Aorta (tissue), 5 donors: ENCODE data around the gene HSPB7. TPM values are rescaled to one million over a fixed set of nuclear protein-coding genes. Genes with fewer than 3 reads are reported as not detected.
"Not testable (repeated sequence)": the region's sequence is repeated elsewhere in the genome, so short reads cannot be mapped to it uniquely, and the experiment has no call there.

ENCODE experiments used
- ATAC-seq: fragments of 200-7000 bp; cut with Tn5 transposase; one replicate; pipeline ENCODE4 v1.9.1; 2022; ENCODE audit warnings: moderate library complexity; ENCODE audit not compliant: low FRiP score
- DNase-seq, 2 donors: peaks; one replicate each; pipeline ENCODE4 v3.0.0-alpha.2; 2020
- H3K27ac ChIP-seq, 2 donors: one replicate each; pipeline ENCODE4 v1.5.1; 2013; ENCODE audit warnings: low read length in 2 of 2, mild to moderate bottlenecking in 2 of 2, moderate library complexity in 2 of 2, control low read depth in 1 of 2, inconsistent platforms in 1 of 2, low read depth in 1 of 2
- H3K27me3 ChIP-seq, 2 donors: one replicate each; pipeline ENCODE4 v1.6.1; 2013; ENCODE audit warnings: control low read depth in 1 of 2, low read length in 1 of 2, mild to moderate bottlenecking in 1 of 2, moderate library complexity in 1 of 2; ENCODE audit not compliant: insufficient read depth in 2 of 2, control insufficient read depth in 1 of 2
- H3K36me3 ChIP-seq, 2 donors: one replicate each; pipeline ENCODE4 v1.6.1; 2013; ENCODE audit warnings: control low read depth in 1 of 2, low read length in 1 of 2, mild to moderate bottlenecking in 1 of 2; ENCODE audit not compliant: insufficient read depth in 2 of 2, control insufficient read depth in 1 of 2
- H3K4me1 ChIP-seq, 2 donors: one replicate each; pipeline ENCODE4 v1.6.1; 2013; ENCODE audit warnings: low read length in 2 of 2, control low read depth in 1 of 2, mild to moderate bottlenecking in 1 of 2, moderate library complexity in 1 of 2; ENCODE audit not compliant: insufficient read depth in 2 of 2, control insufficient read depth in 1 of 2
- H3K4me3 ChIP-seq, 2 donors: one replicate each; pipeline ENCODE4 v1.5.1; 2013; ENCODE audit warnings: low read length in 2 of 2, control low read depth in 1 of 2, mild to moderate bottlenecking in 1 of 2
- H3K9me3 ChIP-seq: one replicate; pipeline ENCODE4 v1.6.1; 2013; ENCODE audit warnings: mild to moderate bottlenecking, low read length; ENCODE audit not compliant: control insufficient read depth
- WGBS, 2 donors: extraction: QIAGEN DNeasy Blood & Tissue Kit; methylation state at CpG; one replicate each; pipeline ENCODE4 v1.1.7; 2013; 5-methylcytosine and 5-hydroxymethylcytosine counted together
- intact Hi-C, 2 donors: fragments of 100-400 bp; cut with DNase I; formaldehyde crosslinking; loops; one replicate each; pipeline versions ENCODE4 v1.14.2 to v1.15.0; 2022
- polyA plus RNA-seq, 2 donors: library from polyadenylated mRNA; stranded (reverse); fragments of 200-250 nt; gene quantifications; one replicate each; pipeline ENCODE4 v1.2.3, GENCODE V29; 2013
- total RNA-seq, 2 donors: library from RNA; stranded (reverse); fragmentation: NEBNext Ultra II Directional; extraction: Animal tissue kit (Norgen Biotek cat#: 25700); gene quantifications; one replicate each; pipeline ENCODE4 v1.2.1, GENCODE V29; 2021
- donor health status: healthy with polysubstance abuse.
- donor health status: Bipolar disorder and iron deficiency.
- donor health status: DM: no; HTN: no; CAD: no.
- donor health status: DM: no; HTN: no; CAD: no.
- donor health status: DM: yes; HTN: yes; CAD: no.

The HSPB7 gene
- total and polyA plus RNA-seq, 4 donors = 128 to 802 (median 326) TPM

DNA sequence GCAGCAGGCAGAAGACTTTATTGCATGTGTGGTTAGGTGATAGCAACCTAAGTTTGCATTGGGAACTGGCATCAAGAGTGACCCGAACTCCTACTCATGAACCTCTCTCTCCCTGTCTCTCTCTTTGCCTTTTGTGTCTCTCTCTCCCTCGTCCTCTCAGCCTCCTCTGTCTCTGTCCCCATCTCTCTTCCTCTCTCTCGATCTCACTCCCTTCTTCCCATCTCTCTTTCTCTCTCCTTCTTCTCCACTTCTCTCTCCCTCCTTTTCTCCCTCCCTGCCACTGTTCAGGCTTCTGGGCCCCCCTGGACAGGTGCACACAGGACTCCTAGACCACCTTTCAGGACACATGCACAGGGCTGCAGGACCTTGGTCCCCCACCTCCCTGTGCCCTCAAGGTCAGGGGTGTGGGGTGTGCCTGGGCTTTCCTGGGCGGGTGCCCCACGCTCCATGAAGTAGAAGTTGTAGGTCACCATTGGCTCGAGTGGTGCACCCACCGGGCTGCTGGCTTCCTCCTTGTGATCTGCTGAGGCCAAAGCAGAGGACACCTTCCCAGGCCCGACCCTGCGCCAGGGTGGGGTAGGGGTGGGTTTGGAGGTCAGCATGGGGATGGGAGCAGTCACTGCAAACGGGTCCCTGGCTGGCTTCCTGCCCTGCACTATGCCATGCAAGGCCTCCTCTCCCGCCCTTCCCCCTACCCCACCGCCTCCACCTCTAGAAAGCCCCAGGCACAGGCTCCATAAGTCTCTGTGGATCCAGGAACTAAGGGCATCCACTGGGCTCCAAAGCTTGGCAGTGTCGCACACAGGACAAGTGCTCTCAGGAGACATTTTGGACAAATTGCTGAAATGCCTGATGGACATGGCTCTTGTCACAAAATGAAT is 28.7 kb downstream of the HSPB7 start:
- Histone ChIP-seq H3K36me3 (no peaks in the 10 kb centered on the region), H3K27ac (no peak overlapping the region), H3K9me3 (no peaks in the 10 kb centered on the region), H3K4me3 (no peak overlapping the region), H3K4me1 (no peaks in the 10 kb centered on the region), H3K27me3 (no peaks in the 10 kb centered on the region)
- 86 to 88% methylated on average over 13 of the region's 13 CpGs for WGBS, 2 donors
- ATAC-seq (no peak), DNase-seq (no peak)
- intact Hi-C loops = no loop called here

- intact Hi-C loops = no loop called here
- H3K4me1 ChIP-seq = no peaks in the 10 kb centered on the region
- H3K9me3 ChIP-seq = no peaks in the 10 kb centered on the region
- H3K4me3 ChIP-seq = no peak overlapping the region
- no peaks in the 10 kb centered on the region for H3K36me3 ChIP-seq
- DNase-seq (no peak), ATAC-seq (no peak)
- H3K27me3 ChIP-seq = no peaks in the 10 kb centered on the region
- no peak overlapping the region for H3K27ac ChIP-seq
- 75 to 80% methylated on average over 5 of the region's 5 CpGs for WGBS, 2 donors
Observed at GRCh38 chr1:15985611-15986297, 32.1 kb downstream of the HSPB7 start.

DNA sequence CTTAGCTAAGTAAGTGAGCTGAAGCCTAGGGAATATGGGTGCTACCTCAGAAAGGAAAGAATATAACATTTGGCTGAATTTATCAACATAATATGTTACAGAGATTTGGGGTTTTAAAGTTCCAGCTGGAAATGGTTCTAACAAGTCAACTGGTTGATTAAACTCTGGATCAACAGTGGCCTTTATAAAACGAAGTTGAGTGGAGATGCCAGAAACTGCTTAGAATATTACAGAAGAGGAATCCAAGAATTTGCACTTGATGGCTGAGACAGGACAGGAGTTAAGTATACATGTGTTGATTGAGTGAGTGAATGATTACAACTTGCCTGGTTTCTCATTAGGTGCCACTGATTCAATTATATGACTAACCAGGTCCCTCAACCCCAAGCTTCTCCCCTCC is 34.6 kb downstream of the HSPB7 start:
- Histone ChIP-seq H3K27ac (no peak overlapping the region), H3K9me3 (no peaks in the 10 kb centered on the region), H3K4me1 (no peaks in the 10 kb centered on the region), H3K27me3 (no peaks in the 10 kb centered on the region), H3K36me3 (no peaks in the 10 kb centered on the region), H3K4me3 (no peak overlapping the region)
- 11 to 36% methylated on average over 1 of the region's 1 CpG for WGBS, 2 donors
- DNase-seq (no peak), ATAC-seq (peak; percentile 44)
- intact Hi-C loops = no loop called here

- no peaks in the 10 kb centered on the region for H3K9me3 ChIP-seq
- ATAC-seq (no peak), DNase-seq (no peak)
- H3K27me3 ChIP-seq = no peaks in the 10 kb centered on the region
- no peaks in the 10 kb centered on the region for H3K4me1 ChIP-seq
- WGBS, 2 donors = 65 to 66% methylated on average over 3 of the region's 3 CpGs
- intact Hi-C loops = no loop called here
- no peak overlapping the region for H3K4me3 ChIP-seq
- H3K27ac ChIP-seq = no peak overlapping the region
- no peaks in the 10 kb centered on the region for H3K36me3 ChIP-seq
Observed at GRCh38 chr1:15981679-15982078, 36.2 kb downstream of the HSPB7 start.

DNA sequence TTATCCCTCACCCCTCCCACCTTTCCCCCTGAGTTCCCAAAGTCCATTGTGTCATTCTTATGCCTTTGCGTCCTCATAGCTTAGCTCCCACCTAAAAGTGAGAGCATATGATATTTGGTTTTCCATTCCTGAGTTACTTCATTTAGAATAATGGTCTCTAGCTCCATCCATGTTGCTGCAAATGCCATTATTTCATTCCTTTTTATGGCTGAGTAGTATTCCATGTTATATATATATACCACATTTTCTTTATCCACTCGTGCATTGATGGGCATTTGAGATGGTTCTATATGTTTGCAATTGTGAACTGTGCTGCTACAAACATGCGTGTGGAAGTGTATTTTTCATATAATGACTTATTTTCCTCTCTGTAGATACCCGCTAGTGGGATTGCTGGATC is 39.9 kb downstream of the HSPB7 start:
- WGBS, 2 donors = 91 to 93% methylated on average over 4 of the region's 4 CpGs
- H3K36me3 ChIP-seq, H3K9me3 ChIP-seq, intact Hi-C loops, H3K27me3 ChIP-seq, DNase-seq, H3K27ac ChIP-seq, ATAC-seq, H3K4me3 ChIP-seq, H3K4me1 ChIP-seq: not testable (repeated sequence)

DNA sequence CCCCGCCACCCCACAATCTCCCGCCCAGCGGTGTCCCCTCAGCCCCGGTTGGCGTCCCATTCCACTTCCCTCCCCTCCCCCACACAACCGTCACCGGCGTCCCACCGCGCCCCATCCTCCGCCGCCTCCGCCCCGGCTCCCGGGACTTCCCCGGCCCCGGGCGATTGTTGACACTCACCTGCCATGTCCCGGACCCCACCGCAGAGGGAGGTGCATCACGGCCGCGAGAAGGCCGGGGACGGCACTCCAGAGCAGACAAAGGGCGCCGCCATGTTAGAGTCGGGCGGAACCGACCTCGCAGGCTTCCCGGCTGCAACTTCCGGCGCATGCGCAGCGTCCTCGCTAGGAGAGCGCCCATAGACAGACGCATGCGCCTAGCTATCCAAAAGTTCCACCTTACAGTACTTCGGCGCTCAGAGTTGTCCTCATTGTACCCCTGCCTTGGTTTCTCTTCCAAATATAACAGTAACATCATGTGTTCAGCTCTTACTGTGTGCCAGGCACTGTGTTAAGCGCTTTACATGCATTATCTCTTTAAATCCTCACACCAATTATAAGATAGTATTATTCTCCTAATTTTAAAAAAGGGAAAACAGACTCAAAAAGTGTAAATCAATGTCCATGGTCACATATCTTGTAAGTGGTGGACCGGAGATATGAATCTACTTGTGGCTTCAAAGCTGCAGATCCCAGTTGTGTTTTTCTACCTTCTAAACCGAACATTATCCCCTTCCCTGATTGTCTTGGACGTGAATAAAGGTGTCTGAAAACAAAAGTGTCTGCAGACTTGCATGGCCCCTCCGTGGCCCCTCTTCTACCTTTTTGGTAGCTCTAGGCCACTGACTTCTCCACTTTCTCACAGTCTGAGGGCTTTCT is 41.8 kb downstream of the HSPB7 start, which contains the start of gene ZBTB17:
TSS of gene ZBTB17 (minus strand) at position 297 of the 876 bp plus-strand sequence. CDS start 27,606 bp downstream, outside the sequence.
- Histone ChIP-seq H3K9me3 (no peaks in the 10 kb centered on the region), H3K27ac (peak within 1 kb of the TSS in 1 of 2 donors; percentile 59), H3K36me3 (peaks cover 0 to 4% of the 10 kb centered on the region in 2 donors), H3K4me1 (peaks cover 0 to 5% of the 10 kb centered on the region in 2 donors), H3K4me3 (peak within 1 kb of the TSS; percentile 67 to 80), H3K27me3 (no peaks in the 10 kb centered on the region)
- peak; percentile 97 to 99 for DNase-seq
- intact Hi-C loops = no loop called here
- ATAC-seq = peak; percentile 99
- 8 to 9% methylated on average over 35 to 47 of the region's 47 CpGs for WGBS, 2 donors

GRCh38 chr1:15975358-15975804 is 42.5 kb downstream of the HSPB7 start:
- Histone ChIP-seq H3K4me3 (peak overlapping the region; percentile 67 to 80), H3K36me3 (peaks cover 0 to 4% of the 10 kb centered on the region in 2 donors), H3K9me3 (no peaks in the 10 kb centered on the region), H3K27ac (no peak overlapping the region), H3K4me1 (peaks cover 0 to 5% of the 10 kb centered on the region in 2 donors), H3K27me3 (no peaks in the 10 kb centered on the region)
- ATAC-seq (peak; percentile 74), DNase-seq (peak in 1 of 2 donors; percentile 89)
- whole genome bisulfite sequencing, 2 donors = 0 to 1% methylated on average over 33 to 47 of the region's 47 CpGs
- intact Hi-C loops = no loop called here

GRCh38 chr1:15974855-15975254 is 43.0 kb downstream of the HSPB7 start:
- DNase-seq = no peak
- Histone ChIP-seq H3K27me3 (no peaks in the 10 kb centered on the region), H3K4me3 (peak overlapping the region; percentile 67 to 80), H3K27ac (no peak overlapping the region), H3K9me3 (no peaks in the 10 kb centered on the region), H3K4me1 (peaks cover 0 to 5% of the 10 kb centered on the region in 2 donors), H3K36me3 (peaks cover 0 to 4% of the 10 kb centered on the region in 2 donors)
- ATAC-seq = no peak
- intact Hi-C loops = no loop called here
- 51 to 53% methylated on average over 9 of the region's 9 CpGs for WGBS, 2 donors
